Measurements from ENCODE around the gene FNDC3B.

FNDC3B gene

DNA sequence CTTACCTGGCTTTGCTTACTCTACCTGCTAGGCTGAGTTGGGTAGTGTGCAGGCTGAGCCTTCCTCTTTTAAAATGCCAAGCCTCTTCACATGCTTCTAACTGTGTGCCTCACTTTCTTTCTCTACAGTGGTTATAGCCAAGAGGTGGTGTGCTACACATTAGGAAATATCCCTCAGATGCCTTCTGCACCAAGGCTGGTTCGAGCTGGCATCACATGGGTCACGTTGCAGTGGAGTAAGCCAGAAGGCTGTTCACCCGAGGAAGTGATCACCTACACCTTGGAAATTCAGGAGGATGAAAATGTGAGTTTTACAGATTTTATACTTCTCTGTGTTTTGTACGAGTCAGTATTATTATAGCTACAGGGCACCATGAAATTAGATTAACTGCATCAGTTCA, 291.0 kb downstream of the FNDC3B start:
- Histone ChIP-seq H3K9me2 (ENCODE audit: low read depth, low read length) (no peaks in the 10 kb centered on the region), H3K9ac (ENCODE audit: low read length) (no peak overlapping the region), H3K4me2 (ENCODE audit: low read length) (no peak overlapping the region), H3K9me3 (ENCODE audit: low read length) (no peaks in the 10 kb centered on the region), H4K20me1 (ENCODE audit: insufficient read depth, low read length) (no peaks in the 10 kb centered on the region), H3K4me1 (ENCODE audit: insufficient read depth, low read length, severe bottlenecking) (no peaks in the 10 kb centered on the region), H3K27me3 (ENCODE audit: insufficient read depth, low read length) (no peaks in the 10 kb centered on the region), H3K4me3 (ENCODE audit: low read depth, low read length, poor library complexity, severe bottlenecking) (no peak overlapping the region), H3F3A (ENCODE audit: insufficient read depth, low read length) (no peaks in the 10 kb centered on the region), H2AFZ (ENCODE audit: low read length) (no peak overlapping the region), H3K36me3 (ENCODE audit: insufficient read depth, low read length) (no peaks in the 10 kb centered on the region), H3K27ac (ENCODE audit: low read depth, low read length, poor library complexity, severe bottlenecking) (no peak overlapping the region), H3K79me2 (ENCODE audit: insufficient read depth, low read length) (no peaks in the 10 kb centered on the region)
- TF ChIP-seq EZH2 (IDR thresholded peaks at IDR 0.05; ENCODE audit: borderline replicate concordance, low read length) = no peak
- TF ChIP-seq, protein P1, sequence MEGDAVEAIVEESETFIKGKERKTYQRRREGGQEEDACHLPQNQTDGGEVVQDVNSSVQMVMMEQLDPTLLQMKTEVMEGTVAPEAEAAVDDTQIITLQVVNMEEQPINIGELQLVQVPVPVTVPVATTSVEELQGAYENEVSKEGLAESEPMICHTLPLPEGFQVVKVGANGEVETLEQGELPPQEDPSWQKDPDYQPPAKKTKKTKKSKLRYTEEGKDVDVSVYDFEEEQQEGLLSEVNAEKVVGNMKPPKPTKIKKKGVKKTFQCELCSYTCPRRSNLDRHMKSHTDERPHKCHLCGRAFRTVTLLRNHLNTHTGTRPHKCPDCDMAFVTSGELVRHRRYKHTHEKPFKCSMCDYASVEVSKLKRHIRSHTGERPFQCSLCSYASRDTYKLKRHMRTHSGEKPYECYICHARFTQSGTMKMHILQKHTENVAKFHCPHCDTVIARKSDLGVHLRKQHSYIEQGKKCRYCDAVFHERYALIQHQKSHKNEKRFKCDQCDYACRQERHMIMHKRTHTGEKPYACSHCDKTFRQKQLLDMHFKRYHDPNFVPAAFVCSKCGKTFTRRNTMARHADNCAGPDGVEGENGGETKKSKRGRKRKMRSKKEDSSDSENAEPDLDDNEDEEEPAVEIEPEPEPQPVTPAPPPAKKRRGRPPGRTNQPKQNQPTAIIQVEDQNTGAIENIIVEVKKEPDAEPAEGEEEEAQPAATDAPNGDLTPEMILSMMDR (IDR thresholded peaks at IDR 0.05; ENCODE audit: low read length) = no peak

DNA sequence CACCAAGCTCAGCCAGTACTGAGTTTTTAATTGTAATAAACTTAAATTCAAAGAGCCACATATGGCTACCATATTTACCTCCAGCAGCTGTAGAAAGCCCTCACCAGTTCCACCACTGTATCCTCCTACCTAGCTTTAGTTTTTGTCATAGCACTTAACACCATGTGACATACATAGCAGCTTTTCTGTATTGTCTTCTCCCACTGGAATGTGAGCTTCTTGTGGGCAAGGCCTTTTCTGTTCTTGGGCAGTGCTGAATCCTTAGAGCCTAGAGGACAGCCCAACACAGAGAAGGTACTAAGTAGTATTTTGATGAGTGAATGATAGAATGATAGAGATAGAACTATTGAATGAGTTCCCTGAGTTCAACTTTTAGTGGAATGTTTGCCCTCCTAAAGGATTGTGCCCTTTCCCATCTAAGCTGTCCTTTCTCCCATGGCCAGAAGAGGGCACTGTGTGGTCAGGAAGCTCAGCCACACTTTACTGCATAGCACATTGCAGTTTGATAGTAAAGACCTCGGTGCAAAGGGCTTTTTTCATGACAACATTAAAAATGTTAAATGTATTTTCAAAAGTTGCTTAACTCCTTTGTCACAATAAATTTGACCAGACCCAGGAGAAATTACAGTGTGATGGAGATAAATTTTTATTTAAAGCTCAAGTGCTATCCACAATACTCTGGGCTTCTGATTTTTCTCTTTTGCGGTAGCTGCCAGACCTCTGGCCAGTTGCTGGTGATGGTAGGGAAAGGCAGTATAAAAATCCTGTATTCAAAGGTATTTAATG, 293.1 kb downstream of the FNDC3B start:
- no peak overlapping the region for H3K4me3 ChIP-seq (ENCODE audit: low read depth, low read length, poor library complexity, severe bottlenecking)
- no peak for TF ChIP-seq EZH2 (IDR thresholded peaks at IDR 0.05; ENCODE audit: borderline replicate concordance, low read length)
- TF ChIP-seq, protein P1 (IDR thresholded peaks at IDR 0.05; ENCODE audit: low read length) = peak; percentile 97
- no peaks in the 10 kb centered on the region for H4K20me1 ChIP-seq (ENCODE audit: insufficient read depth, low read length)
- H3K36me3 ChIP-seq (ENCODE audit: insufficient read depth, low read length) = no peaks in the 10 kb centered on the region
- H3K9me2 ChIP-seq (ENCODE audit: low read depth, low read length) = no peaks in the 10 kb centered on the region
- no peaks in the 10 kb centered on the region for H3K27me3 ChIP-seq (ENCODE audit: insufficient read depth, low read length)
- no peaks in the 10 kb centered on the region for H3K79me2 ChIP-seq (ENCODE audit: insufficient read depth, low read length)
- H2AFZ ChIP-seq (ENCODE audit: low read length) = no peak overlapping the region
- no peak overlapping the region for H3K27ac ChIP-seq (ENCODE audit: low read depth, low read length, poor library complexity, severe bottlenecking)
- no peak overlapping the region for H3K9ac ChIP-seq (ENCODE audit: low read length)
- no peaks in the 10 kb centered on the region for H3K9me3 ChIP-seq (ENCODE audit: low read length)
- no peaks in the 10 kb centered on the region for H3F3A ChIP-seq (ENCODE audit: insufficient read depth, low read length)
- no peaks in the 10 kb centered on the region for H3K4me1 ChIP-seq (ENCODE audit: insufficient read depth, low read length, severe bottlenecking)
- no peak overlapping the region for H3K4me2 ChIP-seq (ENCODE audit: low read length)

DNA sequence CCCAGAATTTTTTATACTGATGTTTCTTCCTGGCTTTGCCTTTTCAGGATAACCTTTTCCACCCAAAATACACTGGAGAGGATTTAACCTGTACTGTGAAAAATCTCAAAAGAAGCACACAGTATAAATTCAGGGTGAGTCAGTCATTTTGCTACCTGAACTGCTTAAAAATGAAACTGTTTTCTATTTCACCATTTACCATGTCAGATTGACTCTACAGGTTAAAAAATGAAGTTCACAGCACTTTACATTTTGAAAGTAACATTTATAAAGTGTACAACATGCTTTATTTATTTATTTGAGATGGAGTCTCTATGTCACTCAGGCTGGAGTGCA, 293.6 kb downstream of the FNDC3B start:
- H3K36me3 ChIP-seq (ENCODE audit: insufficient read depth, low read length) = no peaks in the 10 kb centered on the region
- H3K4me2 ChIP-seq (ENCODE audit: low read length) = no peak overlapping the region
- no peaks in the 10 kb centered on the region for H3K9me2 ChIP-seq (ENCODE audit: low read depth, low read length)
- no peak overlapping the region for H3K27ac ChIP-seq (ENCODE audit: low read depth, low read length, poor library complexity, severe bottlenecking)
- H3K4me3 ChIP-seq (ENCODE audit: low read depth, low read length, poor library complexity, severe bottlenecking) = no peak overlapping the region
- H2AFZ ChIP-seq (ENCODE audit: low read length) = no peak overlapping the region
- H3K27me3 ChIP-seq (ENCODE audit: insufficient read depth, low read length) = no peaks in the 10 kb centered on the region
- TF ChIP-seq, protein P1 (IDR thresholded peaks at IDR 0.05; ENCODE audit: low read length) = no peak
- TF ChIP-seq EZH2 (IDR thresholded peaks at IDR 0.05; ENCODE audit: borderline replicate concordance, low read length) = no peak
- no peak overlapping the region for H3K9ac ChIP-seq (ENCODE audit: low read length)
- H3F3A ChIP-seq (ENCODE audit: insufficient read depth, low read length) = no peaks in the 10 kb centered on the region
- no peaks in the 10 kb centered on the region for H3K9me3 ChIP-seq (ENCODE audit: low read length)
- no peaks in the 10 kb centered on the region for H3K4me1 ChIP-seq (ENCODE audit: insufficient read depth, low read length, severe bottlenecking)
- no peaks in the 10 kb centered on the region for H3K79me2 ChIP-seq (ENCODE audit: insufficient read depth, low read length)
- H4K20me1 ChIP-seq (ENCODE audit: insufficient read depth, low read length) = no peaks in the 10 kb centered on the region

All from OCI-LY1 (cell line).